Endodermal cell (in vitro differentiated cells): ENCODE results near the gene BGN. TPM values are rescaled to one million over a fixed set of nuclear protein-coding genes. Genes with fewer than 3 reads are reported as not detected.

Experiments used
- DNase-seq: peaks from one replicate; pipeline ENCODE4 v3.0.0-alpha.2; 2017
- H3K27ac ChIP-seq: 2 replicates; pipeline ENCODE4 v1.5.1; 2013; ENCODE audit warnings: mild to moderate bottlenecking, low read depth, low read length, moderate library complexity
- H3K27me3 ChIP-seq: 2 replicates; pipeline ENCODE4 v1.6.1; 2013; ENCODE audit warnings: mild to moderate bottlenecking, low read length, moderate library complexity; ENCODE audit not compliant: insufficient read depth, control insufficient read depth, poor library complexity, severe bottlenecking
- H3K36me3 ChIP-seq: 2 replicates; pipeline ENCODE4 v1.7.0; 2013; ENCODE audit warnings: mild to moderate bottlenecking, low read length, moderate library complexity; ENCODE audit not compliant: control insufficient read depth, insufficient read depth
- H3K4me1 ChIP-seq: one replicate; pipeline ENCODE4 v1.7.0; 2013; ENCODE audit warnings: low read length; ENCODE audit not compliant: control insufficient read depth, insufficient read depth
- H3K4me3 ChIP-seq: 2 replicates; pipeline ENCODE4 v1.5.1; 2013; ENCODE audit warnings: mild to moderate bottlenecking, low read length, moderate library complexity
- H3K9ac ChIP-seq: 2 replicates; pipeline ENCODE4 v1.6.1; 2013; ENCODE audit warnings: mild to moderate bottlenecking, low read length, moderate library complexity; ENCODE audit not compliant: poor library complexity, severe bottlenecking; ENCODE audit errors: extremely low read depth
- H3K9me3 ChIP-seq: 2 replicates; pipeline ENCODE4 v1.6.1; 2013; ENCODE audit warnings: mild to moderate bottlenecking, low read length, moderate library complexity; ENCODE audit not compliant: control insufficient read depth
- H3K27ac Mint-ChIP-seq: 2 replicates; pipeline ENCODE4 v1.8.0; 2020; ENCODE audit warnings: mixed read lengths
- H3K27me3 Mint-ChIP-seq: 2 replicates; pipeline ENCODE4 v1.8.0; 2021; ENCODE audit warnings: mild to moderate bottlenecking, mixed read lengths; ENCODE audit not compliant: insufficient read depth
- H3K36me3 Mint-ChIP-seq: 2 replicates; pipeline ENCODE4 v1.8.0; 2020; ENCODE audit warnings: low read depth, mixed read lengths
- H3K4me1 Mint-ChIP-seq: 2 replicates; pipeline ENCODE4 v1.8.0; 2020; ENCODE audit warnings: mixed read lengths
- H3K4me3 Mint-ChIP-seq: 2 replicates; pipeline ENCODE4 v1.8.0; 2020; ENCODE audit warnings: mild to moderate bottlenecking, moderate library complexity, mixed read lengths
- H3K9me3 Mint-ChIP-seq: 2 replicates; pipeline ENCODE4 v1.8.0; 2020; ENCODE audit warnings: mild to moderate bottlenecking, mixed read lengths
- CTCF ChIP-seq: fragments of 200-600 bp; sonication (generic); conservative IDR thresholded peaks from 2 replicates; pipeline ENCODE4 v1.5.0; 2021; ENCODE audit warnings: antibody characterized with exemption, mild to moderate bottlenecking
- WGBS, 2 experiments: methylation state at CpG; one replicate each; pipeline versions ENCODE4 v1.1.5 to v1.1.7; 2013; ENCODE audit warnings: missing lambda C conversion rate in 2 of 2, mixed read lengths in 1 of 2; ENCODE audit not compliant: insufficient coverage in 1 of 2, insufficient read length in 1 of 2; 5-methylcytosine and 5-hydroxymethylcytosine counted together
- total RNA-seq, 2 donors: library from RNA; stranded (reverse); fragmentation: NEBNext Ultra II Directional in 1 of 2; extraction: Animal tissue kit (Norgen Biotek cat#: 25700) in 1 of 2; gene quantifications; 2 replicates in 1 of 2; 3 replicates in 1 of 2; pipeline ENCODE4 v1.2.1, GENCODE V29; 2021

Gene BGN
- total RNA-seq, 2 donors from 2014 or later = 1.2 to 1.6 TPM

GRCh38 chrX:153549231-153549630 is 54.5 kb downstream of the BGN start:
- H3K27ac ChIP-seq = no peak overlapping the region
- TF ChIP-seq CTCF = no peak
- no peaks in the 10 kb centered on the region for H3K27me3 Mint-ChIP-seq
- 95% methylated on average over 17 of the region's 17 CpGs; no CpG with 5 or more reads in 1 of the 2 experiments for WGBS, 2 experiments
- no peak overlapping the region for H3K4me3 Mint-ChIP-seq
- no peaks in the 10 kb centered on the region for H3K36me3 Mint-ChIP-seq
- peaks cover 77% of the 10 kb centered on the region for H3K9me3 Mint-ChIP-seq
- H3K4me1 ChIP-seq = no peaks in the 10 kb centered on the region
- H3K4me1 Mint-ChIP-seq = no peaks in the 10 kb centered on the region
- no peaks in the 10 kb centered on the region for H3K36me3 ChIP-seq
- H3K4me3 ChIP-seq = no peak overlapping the region
- H3K27me3 ChIP-seq = no peaks in the 10 kb centered on the region
- H3K27ac Mint-ChIP-seq = no peak overlapping the region
- no peak overlapping the region for H3K9ac ChIP-seq
- H3K9me3 ChIP-seq = no peaks in the 10 kb centered on the region
- no peak for DNase-seq

- no peaks in the 10 kb centered on the region for H3K4me1 ChIP-seq
- no peaks in the 10 kb centered on the region for H3K27me3 ChIP-seq
- Mint-ChIP-seq H3K9me3 (peaks cover 75% of the 10 kb centered on the region), H3K4me1 (no peaks in the 10 kb centered on the region), H3K27ac (no peak overlapping the region), H3K36me3 (no peaks in the 10 kb centered on the region), H3K27me3 (no peaks in the 10 kb centered on the region), H3K4me3 (no peak overlapping the region)
- DNase-seq = peak; percentile 54
- no peak overlapping the region for H3K4me3 ChIP-seq
- no peak overlapping the region for H3K27ac ChIP-seq
- H3K36me3 ChIP-seq = no peaks in the 10 kb centered on the region
- peak; percentile 33 for TF ChIP-seq CTCF
- H3K9me3 ChIP-seq = no peaks in the 10 kb centered on the region
- WGBS, 2 experiments = 89% methylated on average over 16 of the region's 16 CpGs; no CpG with 5 or more reads in 1 of the 2 experiments
- H3K9ac ChIP-seq = no peak overlapping the region
These were observed 55.0 kb downstream of the BGN start for GRCh38 chrX:153549807-153550206.

- Mint-ChIP-seq H3K4me3 (no peak overlapping the region), H3K9me3 (peaks cover 85% of the 10 kb centered on the region), H3K36me3 (no peaks in the 10 kb centered on the region), H3K27ac (no peak overlapping the region), H3K27me3 (no peaks in the 10 kb centered on the region), H3K4me1 (no peaks in the 10 kb centered on the region)
- no peak for DNase-seq
- 89% methylated on average over 2 of the region's 5 CpGs; no CpG with 5 or more reads in 1 of the 2 experiments for WGBS, 2 experiments
- H3K4me1 ChIP-seq = no peaks in the 10 kb centered on the region
- no peak overlapping the region for H3K4me3 ChIP-seq
- no peaks in the 10 kb centered on the region for H3K36me3 ChIP-seq
- no peak for TF ChIP-seq CTCF
- H3K9ac ChIP-seq = no peak overlapping the region
- no peaks in the 10 kb centered on the region for H3K9me3 ChIP-seq
- H3K27ac ChIP-seq = no peak overlapping the region
- no peaks in the 10 kb centered on the region for H3K27me3 ChIP-seq
These were observed 56.4 kb downstream of the BGN start for GRCh38 chrX:153551135-153551534.
